ENCODE data around the gene SDF4. TPM values are rescaled to one million over a fixed set of nuclear protein-coding genes. Genes with fewer than 3 reads are reported as not detected.

Gene SDF4
- total and polyA plus RNA-seq, 2 of the 13 experiments (the other 11 are each of a cell fraction or from before 2014, with no cell fraction given): 80.8 to 107 TPM

- Histone ChIP-seq H4K20me1 (ENCODE audit: insufficient read depth, low read length) (no peaks in the 10 kb centered on the region), H3K79me2 (ENCODE audit: insufficient read depth, low read length) (no peaks in the 10 kb centered on the region), H3K4me1 (ENCODE audit: insufficient read depth, low read length) (peaks cover 15% of the 10 kb centered on the region), H3K36me3 (replicated peaks in 1 of 2; ENCODE audit: control insufficient read depth in 1 of 2, insufficient read depth in 2 of 2, low read length in 2 of 2) (no peaks in the 10 kb centered on the region), H2AFZ (ENCODE audit: low read length) (no peak overlapping the region), H3K9ac (ENCODE audit: insufficient read depth, low read depth, low read length) (no peak overlapping the region), H3K27ac (ENCODE audit: extremely low read length, insufficient read depth, low read length) (no peak overlapping the region), H3K4me3 (replicated peaks in 1 of 3; ENCODE audit: insufficient read depth in 1 of 3, low read depth in 2 of 3, low read length in 3 of 3) (no peak overlapping the region), H3K9me3 (ENCODE audit: low read length) (no peaks in the 10 kb centered on the region), H3K27me3 (ENCODE audit: control insufficient read depth in 1 of 2, insufficient read depth in 2 of 2, low read length in 2 of 2) (peaks cover 21 to 71% of the 10 kb centered on the region in 2 experiments; a peak in 4 of 5 replicates), H3K4me2 (ENCODE audit: low read depth, low read length) (no peak overlapping the region)
- no TSS peak for BruUV-seq (replicated peaks)
- ChIA-PET CTCF (ENCODE audit: low intra/inter-chr PET ratio, low total read pairs) (no interaction called here), POLR2A (no interaction called here)
- ATAC-seq (no peak), DNase-seq (ENCODE audit: low spot score) (no peak), FAIRE-seq (no peak)
- 28% methylated on average over 7 of the region's 8 CpGs for WGBS (ENCODE audit: low lambda C conversion rate)
- in situ Hi-C loops (cut with HindIII; ENCODE audit: extremely low pct_ligation_motif_present, low pct_unique_long_range_greater_than_20kb) (no loop called here), intact Hi-C loops (cut with micrococcal nuclease; ENCODE audit: unreplicated experiment) (no loop called here)
- TF ChIP-seq, protein P1, sequence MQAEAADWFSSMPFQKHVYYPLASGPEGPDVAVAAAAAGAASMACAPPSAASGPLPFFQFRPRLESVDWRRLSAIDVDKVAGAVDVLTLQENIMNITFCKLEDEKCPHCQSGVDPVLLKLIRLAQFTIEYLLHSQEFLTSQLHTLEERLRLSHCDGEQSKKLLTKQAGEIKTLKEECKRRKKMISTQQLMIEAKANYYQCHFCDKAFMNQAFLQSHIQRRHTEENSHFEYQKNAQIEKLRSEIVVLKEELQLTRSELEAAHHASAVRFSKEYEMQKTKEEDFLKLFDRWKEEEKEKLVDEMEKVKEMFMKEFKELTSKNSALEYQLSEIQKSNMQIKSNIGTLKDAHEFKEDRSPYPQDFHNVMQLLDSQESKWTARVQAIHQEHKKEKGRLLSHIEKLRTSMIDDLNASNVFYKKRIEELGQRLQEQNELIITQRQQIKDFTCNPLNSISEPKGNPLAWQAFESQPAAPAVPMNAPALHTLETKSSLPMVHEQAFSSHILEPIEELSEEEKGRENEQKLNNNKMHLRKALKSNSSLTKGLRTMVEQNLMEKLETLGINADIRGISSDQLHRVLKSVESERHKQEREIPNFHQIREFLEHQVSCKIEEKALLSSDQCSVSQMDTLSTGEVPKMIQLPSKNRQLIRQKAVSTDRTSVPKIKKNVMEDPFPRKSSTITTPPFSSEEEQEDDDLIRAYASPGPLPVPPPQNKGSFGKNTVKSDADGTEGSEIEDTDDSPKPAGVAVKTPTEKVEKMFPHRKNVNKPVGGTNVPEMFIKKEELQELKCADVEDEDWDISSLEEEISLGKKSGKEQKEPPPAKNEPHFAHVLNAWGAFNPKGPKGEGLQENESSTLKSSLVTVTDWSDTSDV (CRISPR knock-in tag; IDR thresholded peaks at IDR 0.05): no peak
- TF ChIP-seq MXD4 (CRISPR knock-in tag; IDR thresholded peaks at IDR 0.05) (no peak), ZFYVE20 (CRISPR knock-in tag; IDR thresholded peaks at IDR 0.05; ENCODE audit: borderline replicate concordance, low read depth) (no peak), HOXD1 (CRISPR knock-in tag; IDR thresholded peaks at IDR 0.05) (no peak), ATF3 (CRISPR knock-in tag; IDR thresholded peaks at IDR 0.05) (no peak), AHDC1 (CRISPR knock-in tag; IDR thresholded peaks at IDR 0.05; ENCODE audit: borderline replicate concordance) (no peak), DNMT1 (CRISPR knock-in tag; IDR thresholded peaks at IDR 0.05) (no peak), ATAD3A (CRISPR knock-in tag; IDR thresholded peaks at IDR 0.05) (no peak)
- TF ChIP-seq, protein P2, sequence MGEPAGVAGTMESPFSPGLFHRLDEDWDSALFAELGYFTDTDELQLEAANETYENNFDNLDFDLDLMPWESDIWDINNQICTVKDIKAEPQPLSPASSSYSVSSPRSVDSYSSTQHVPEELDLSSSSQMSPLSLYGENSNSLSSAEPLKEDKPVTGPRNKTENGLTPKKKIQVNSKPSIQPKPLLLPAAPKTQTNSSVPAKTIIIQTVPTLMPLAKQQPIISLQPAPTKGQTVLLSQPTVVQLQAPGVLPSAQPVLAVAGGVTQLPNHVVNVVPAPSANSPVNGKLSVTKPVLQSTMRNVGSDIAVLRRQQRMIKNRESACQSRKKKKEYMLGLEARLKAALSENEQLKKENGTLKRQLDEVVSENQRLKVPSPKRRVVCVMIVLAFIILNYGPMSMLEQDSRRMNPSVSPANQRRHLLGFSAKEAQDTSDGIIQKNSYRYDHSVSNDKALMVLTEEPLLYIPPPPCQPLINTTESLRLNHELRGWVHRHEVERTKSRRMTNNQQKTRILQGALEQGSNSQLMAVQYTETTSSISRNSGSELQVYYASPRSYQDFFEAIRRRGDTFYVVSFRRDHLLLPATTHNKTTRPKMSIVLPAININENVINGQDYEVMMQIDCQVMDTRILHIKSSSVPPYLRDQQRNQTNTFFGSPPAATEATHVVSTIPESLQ (CRISPR knock-in tag; conservative IDR thresholded peaks at IDR 0.05): no peak
- TF ChIP-seq, protein P3, sequence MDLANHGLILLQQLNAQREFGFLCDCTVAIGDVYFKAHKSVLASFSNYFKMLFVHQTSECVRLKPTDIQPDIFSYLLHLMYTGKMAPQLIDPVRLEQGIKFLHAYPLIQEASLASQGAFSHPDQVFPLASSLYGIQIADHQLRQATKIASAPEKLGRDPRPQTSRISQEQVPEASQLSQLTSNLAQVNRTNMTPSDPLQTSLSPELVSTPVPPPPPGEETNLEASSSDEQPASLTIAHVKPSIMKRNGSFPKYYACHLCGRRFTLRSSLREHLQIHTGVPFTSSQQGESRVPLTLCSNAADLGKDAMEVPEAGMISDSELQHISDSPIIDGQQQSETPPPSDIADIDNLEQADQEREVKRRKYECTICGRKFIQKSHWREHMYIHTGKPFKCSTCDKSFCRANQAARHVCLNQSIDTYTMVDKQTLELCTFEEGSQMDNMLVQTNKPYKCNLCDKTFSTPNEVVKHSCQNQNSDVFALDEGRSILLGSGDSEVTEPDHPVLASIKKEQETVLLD (CRISPR knock-in tag; IDR thresholded peaks at IDR 0.05; ENCODE audit: low read depth): no peak
Observed at GRCh38 chr1:1204425-1204920, 27.3 kb downstream of the SDF4 start.
